ENCODE data around the gene TEKTIP1. TPM values are rescaled to one million over a fixed set of nuclear protein-coding genes. Genes with fewer than 3 reads are reported as not detected.
"Not testable (repeated sequence)": the region's sequence is repeated elsewhere in the genome, so short reads cannot be mapped to it uniquely, and the experiment has no call there.

The TEKTIP1 gene
- total RNA-seq, 1 donor from 2014 or later: 0.73 TPM

DNA sequence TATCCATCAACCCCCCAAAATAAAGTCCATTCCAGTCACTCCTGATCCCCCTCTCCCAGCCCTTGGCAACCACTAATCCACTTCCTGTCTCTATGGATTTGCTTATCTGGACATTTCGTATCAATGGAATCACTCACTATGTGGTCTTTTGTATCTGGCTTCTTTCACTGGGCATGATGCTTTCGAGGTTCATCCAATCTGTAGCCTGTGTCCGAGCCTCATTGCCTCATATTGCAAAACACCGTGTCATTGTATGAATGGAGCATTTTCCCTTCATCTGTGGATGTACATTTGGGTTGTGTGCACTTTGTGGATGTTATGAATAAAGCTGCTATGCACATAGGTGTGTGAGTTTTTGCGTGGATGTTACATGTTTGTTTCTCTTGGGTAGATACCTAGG is 34.2 kb upstream of the TEKTIP1 start:
- no peaks in the 10 kb centered on the region for H3K27me3 Mint-ChIP-seq (ENCODE audit: unreplicated experiment)
- H3K9me3 Mint-ChIP-seq (ENCODE audit: unreplicated experiment): no peaks in the 10 kb centered on the region
- peaks cover 6% of the 10 kb centered on the region for H3K36me3 Mint-ChIP-seq (ENCODE audit: unreplicated experiment)
- H3K4me3 Mint-ChIP-seq (ENCODE audit: unreplicated experiment): peak overlapping the region; percentile 88
- TF ChIP-seq, protein P1, sequence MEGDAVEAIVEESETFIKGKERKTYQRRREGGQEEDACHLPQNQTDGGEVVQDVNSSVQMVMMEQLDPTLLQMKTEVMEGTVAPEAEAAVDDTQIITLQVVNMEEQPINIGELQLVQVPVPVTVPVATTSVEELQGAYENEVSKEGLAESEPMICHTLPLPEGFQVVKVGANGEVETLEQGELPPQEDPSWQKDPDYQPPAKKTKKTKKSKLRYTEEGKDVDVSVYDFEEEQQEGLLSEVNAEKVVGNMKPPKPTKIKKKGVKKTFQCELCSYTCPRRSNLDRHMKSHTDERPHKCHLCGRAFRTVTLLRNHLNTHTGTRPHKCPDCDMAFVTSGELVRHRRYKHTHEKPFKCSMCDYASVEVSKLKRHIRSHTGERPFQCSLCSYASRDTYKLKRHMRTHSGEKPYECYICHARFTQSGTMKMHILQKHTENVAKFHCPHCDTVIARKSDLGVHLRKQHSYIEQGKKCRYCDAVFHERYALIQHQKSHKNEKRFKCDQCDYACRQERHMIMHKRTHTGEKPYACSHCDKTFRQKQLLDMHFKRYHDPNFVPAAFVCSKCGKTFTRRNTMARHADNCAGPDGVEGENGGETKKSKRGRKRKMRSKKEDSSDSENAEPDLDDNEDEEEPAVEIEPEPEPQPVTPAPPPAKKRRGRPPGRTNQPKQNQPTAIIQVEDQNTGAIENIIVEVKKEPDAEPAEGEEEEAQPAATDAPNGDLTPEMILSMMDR (IDR thresholded peaks at IDR 0.05): no peak
- no peak for DNase-seq (ENCODE audit: extremely low spot score, unreplicated experiment)
- H3K4me1 Mint-ChIP-seq (ENCODE audit: unreplicated experiment): peaks cover 37% of the 10 kb centered on the region
- H3K27ac Mint-ChIP-seq (ENCODE audit: unreplicated experiment): peak overlapping the region; percentile 91

DNA sequence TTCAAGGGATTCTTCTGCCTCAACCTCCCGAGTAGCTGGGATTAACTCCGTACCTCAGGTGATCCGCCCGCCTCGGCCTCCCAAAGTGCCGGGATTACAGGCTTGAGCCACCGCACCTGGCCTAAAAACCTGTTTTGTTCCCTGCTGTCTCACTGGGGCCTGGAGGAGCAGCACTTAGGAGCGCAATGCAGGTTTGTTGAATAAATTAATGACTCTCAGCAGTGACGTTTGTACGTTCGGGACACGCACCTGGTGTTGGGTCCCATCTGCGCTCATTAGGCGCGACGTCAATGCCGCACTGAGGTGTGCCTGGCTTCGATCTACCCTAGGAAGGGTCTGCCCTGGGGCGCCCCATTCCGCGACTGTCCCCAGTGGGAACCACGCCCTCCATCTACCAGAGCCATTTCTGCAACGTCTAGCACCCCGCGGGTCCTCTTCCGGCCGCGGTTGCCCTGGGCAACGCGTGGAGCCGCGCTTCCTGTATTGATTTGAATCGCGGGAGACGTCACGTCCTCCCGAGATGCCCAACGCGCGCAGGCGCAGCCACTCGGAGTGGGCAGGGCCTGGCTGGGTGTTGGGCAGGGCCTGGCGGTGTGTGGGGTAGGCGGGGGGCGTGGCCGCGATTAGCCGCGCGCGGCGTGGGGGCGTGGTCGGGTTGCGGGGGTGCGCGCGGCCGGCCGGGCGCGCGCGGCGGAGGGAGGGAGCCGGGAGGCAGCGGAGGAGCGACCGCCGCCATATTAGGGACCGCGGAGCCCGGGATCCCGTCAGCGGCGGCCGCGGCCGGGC is 33.2 kb upstream of the TEKTIP1 start, which contains the start of gene FZR1:
FZR1 (plus strand) TSS at position 714 of the 786 bp plus-strand sequence. CDS start 16,679 bp downstream, outside the sequence.
- DNase-seq (ENCODE audit: extremely low spot score, unreplicated experiment): peak; percentile 100
- Mint-ChIP-seq H3K4me3 (ENCODE audit: unreplicated experiment) (peak within 1 kb of the TSS; percentile 91), H3K9me3 (ENCODE audit: unreplicated experiment) (no peaks in the 10 kb centered on the region), H3K36me3 (ENCODE audit: unreplicated experiment) (peaks cover 8% of the 10 kb centered on the region), H3K27ac (ENCODE audit: unreplicated experiment) (peak within 1 kb of the TSS; percentile 91), H3K4me1 (ENCODE audit: unreplicated experiment) (peaks cover 33% of the 10 kb centered on the region), H3K27me3 (ENCODE audit: unreplicated experiment) (no peaks in the 10 kb centered on the region)
- TF ChIP-seq, protein P1 (IDR thresholded peaks at IDR 0.05): no peak

DNA sequence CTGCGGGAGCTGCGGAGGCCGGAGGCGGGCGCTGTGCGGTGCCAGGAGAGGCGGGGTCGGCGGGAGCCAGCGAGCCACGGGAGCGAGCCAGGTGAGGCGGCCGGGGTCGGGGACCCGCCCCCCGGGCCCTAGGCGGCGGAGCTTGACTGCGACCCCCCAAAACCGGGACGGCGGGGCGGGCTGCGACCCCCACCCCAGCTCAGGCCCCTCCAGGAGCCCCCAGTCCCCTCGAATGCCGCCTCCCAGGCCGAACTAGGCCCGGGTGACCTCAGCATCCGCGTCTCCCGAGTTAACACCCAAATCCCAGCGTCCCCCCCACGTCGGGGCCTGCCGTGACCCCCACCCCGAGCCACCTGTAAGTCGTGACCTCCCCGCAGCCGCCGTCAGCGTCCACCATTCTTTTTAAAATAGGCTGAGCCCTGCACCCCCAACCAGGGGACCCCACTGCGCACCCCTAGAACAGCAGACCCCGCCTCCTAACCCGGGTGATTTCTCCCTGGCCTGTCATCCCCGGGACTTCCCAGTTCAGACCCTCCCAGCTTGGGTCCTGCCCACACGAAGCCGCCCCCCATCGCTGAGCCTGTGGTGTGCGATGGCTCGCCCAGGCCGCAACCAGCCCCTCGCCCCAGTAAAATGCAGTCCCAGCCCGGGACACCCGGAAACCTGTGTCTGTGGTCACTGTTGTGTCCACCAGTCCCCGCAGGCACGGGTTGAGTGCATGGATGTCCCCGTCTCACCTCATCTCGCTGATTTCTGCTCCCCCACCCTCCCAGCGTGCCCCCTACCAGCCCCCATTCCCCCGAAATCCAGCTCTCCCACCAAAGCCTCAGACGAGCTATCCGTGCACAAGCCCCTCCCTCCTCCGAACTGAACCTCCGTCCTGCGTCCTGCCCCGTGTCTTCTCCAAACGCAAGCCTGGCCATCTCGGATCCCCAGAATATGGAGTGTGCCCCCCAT is 32.3 kb upstream of the TEKTIP1 start:
- Mint-ChIP-seq H3K4me3 (ENCODE audit: unreplicated experiment) (peak overlapping the region; percentile 91), H3K36me3 (ENCODE audit: unreplicated experiment) (peaks cover 8% of the 10 kb centered on the region), H3K9me3 (ENCODE audit: unreplicated experiment) (no peaks in the 10 kb centered on the region), H3K27ac (ENCODE audit: unreplicated experiment) (peak overlapping the region; percentile 69), H3K27me3 (ENCODE audit: unreplicated experiment) (no peaks in the 10 kb centered on the region), H3K4me1 (ENCODE audit: unreplicated experiment) (peaks cover 32% of the 10 kb centered on the region)
- no peak for DNase-seq (ENCODE audit: extremely low spot score, unreplicated experiment)
- TF ChIP-seq, protein P1 (IDR thresholded peaks at IDR 0.05): no peak

DNA sequence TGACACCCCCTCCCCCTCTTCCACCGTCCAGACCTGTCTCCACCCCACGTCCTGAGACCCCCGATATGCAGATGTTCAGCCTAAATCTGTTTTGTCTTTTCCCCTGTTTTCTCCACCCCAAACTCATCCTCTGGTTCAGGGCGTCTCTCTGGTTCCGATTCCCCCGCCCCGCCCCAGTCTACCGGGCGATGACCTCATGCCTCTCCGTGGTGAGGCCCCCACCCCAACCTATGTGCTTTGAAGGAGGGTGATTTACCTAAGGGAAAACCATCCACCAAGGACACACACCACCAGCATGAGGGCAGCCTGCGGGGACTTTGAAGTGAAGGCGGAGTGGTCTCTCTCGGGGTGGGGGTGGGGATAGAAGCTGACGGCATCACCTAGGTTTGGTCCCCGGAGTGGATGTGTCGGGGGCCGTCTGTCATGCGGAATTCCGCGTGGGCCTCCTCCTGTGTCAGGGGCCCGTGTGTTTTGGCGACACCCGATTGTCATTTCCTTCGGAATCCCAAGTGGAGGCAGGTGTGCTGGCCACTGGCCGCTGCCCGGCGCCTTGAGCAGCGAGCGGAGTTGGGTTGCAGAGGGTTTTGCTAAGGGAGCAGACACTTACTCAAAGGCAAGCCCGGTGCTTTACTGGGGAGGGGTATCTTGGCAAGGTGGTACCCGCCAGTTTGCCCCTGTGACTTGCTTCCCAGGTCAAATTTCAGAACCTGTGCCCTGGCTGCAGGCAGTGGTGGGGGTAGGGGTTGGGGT is 31.4 kb upstream of the TEKTIP1 start:
- peak overlapping the region; percentile 91 for H3K4me3 Mint-ChIP-seq (ENCODE audit: unreplicated experiment)
- H3K27me3 Mint-ChIP-seq (ENCODE audit: unreplicated experiment): no peaks in the 10 kb centered on the region
- peaks cover 35% of the 10 kb centered on the region for H3K4me1 Mint-ChIP-seq (ENCODE audit: unreplicated experiment)
- TF ChIP-seq, protein P1 (IDR thresholded peaks at IDR 0.05): no peak
- DNase-seq (ENCODE audit: extremely low spot score, unreplicated experiment): no peak
- H3K27ac Mint-ChIP-seq (ENCODE audit: unreplicated experiment): peak overlapping the region; percentile 69
- no peaks in the 10 kb centered on the region for H3K9me3 Mint-ChIP-seq (ENCODE audit: unreplicated experiment)
- peaks cover 10% of the 10 kb centered on the region for H3K36me3 Mint-ChIP-seq (ENCODE audit: unreplicated experiment)

DNA sequence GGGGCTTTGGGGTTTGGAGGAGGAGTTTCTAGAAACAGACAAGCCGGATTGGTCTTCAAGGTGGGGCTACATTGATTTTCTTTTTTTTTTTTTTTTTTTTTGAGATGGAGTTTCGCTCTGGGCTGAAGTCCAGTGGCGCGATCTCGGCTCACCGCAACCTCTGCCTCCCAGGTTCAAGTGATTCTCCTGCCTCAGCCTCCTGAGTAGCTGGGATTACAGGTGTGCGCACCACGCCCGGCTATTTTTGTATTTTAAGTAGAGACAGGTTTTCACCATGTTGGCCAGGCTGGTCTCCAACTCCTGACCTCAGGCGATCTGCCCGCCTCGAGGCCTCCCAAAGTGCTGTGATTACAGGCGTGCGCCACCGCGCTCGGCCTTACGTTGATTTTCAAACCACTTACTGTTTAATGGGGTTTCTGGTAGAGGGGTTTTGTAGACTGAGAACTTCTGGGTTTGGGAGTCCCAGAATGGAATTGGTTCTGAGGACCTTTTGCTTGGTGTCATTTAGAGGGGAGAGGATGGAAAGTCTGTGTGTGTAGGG is 30.8 kb upstream of the TEKTIP1 start:
- Mint-ChIP-seq H3K4me1 (ENCODE audit: unreplicated experiment) (peaks cover 37% of the 10 kb centered on the region), H3K27ac (ENCODE audit: unreplicated experiment) (peak overlapping the region; percentile 27), H3K4me3 (ENCODE audit: unreplicated experiment) (peak overlapping the region; percentile 91)
- not testable (repeated sequence) for DNase-seq (ENCODE audit: extremely low spot score, unreplicated experiment); H3K9me3 Mint-ChIP-seq (ENCODE audit: unreplicated experiment); H3K27me3 Mint-ChIP-seq (ENCODE audit: unreplicated experiment); H3K36me3 Mint-ChIP-seq (ENCODE audit: unreplicated experiment)

Data from osteocyte (in vitro differentiated cells).